NB4 (cell line): ENCODE data around the gene NAPSA.

ENCODE experiments used
- DNase-seq: peaks from one replicate; pipeline ENCODE4 v3.0.0; 2010; ENCODE audit warnings: low read depth
- H3K4me3 ChIP-seq: one replicate; pipeline ENCODE4 v1.5.1; 2011; ENCODE audit warnings: mild to moderate bottlenecking, low read depth, low read length, moderate library complexity
- CTCF ChIP-seq: IDR thresholded peaks from one replicate; pipeline ENCODE4 v1.5.1; 2012; ENCODE audit warnings: low read depth, low read length
- MAX ChIP-seq: IDR thresholded peaks from 2 replicates; pipeline ENCODE4 v1.6.1; 2011; ENCODE audit warnings: low read depth, low read length
- MYC ChIP-seq: IDR thresholded peaks from 2 replicates; pipeline ENCODE4 v1.6.1; 2011; ENCODE audit warnings: low read depth, low read length
- POLR2A ChIP-seq: IDR thresholded peaks from 2 replicates; pipeline ENCODE4 v1.6.1; 2011; ENCODE audit warnings: mild to moderate bottlenecking; ENCODE audit not compliant: insufficient read length; ENCODE audit errors: extremely low read depth

NAPSA gene

GRCh38 chr19:50333737-50334617, 31.5 kb downstream of the NAPSA start:
- no peak for DNase-seq
- TF ChIP-seq CTCF (no peak), MAX (no peak), MYC (no peak), POLR2A (no peak)
- no peak overlapping the region for H3K4me3 ChIP-seq

GRCh38 chr19:50333235-50333736, 32.2 kb downstream of the NAPSA start:
- TF ChIP-seq MAX = no peak
- no peak for TF ChIP-seq POLR2A
- no peak for TF ChIP-seq MYC
- TF ChIP-seq CTCF = no peak
- H3K4me3 ChIP-seq = no peak overlapping the region
- no peak for DNase-seq

GRCh38 chr19:50332244-50333038, 33.0 kb downstream of the NAPSA start:
- H3K4me3 ChIP-seq = no peak overlapping the region
- no peak for TF ChIP-seq CTCF
- no peak for TF ChIP-seq POLR2A
- no peak for TF ChIP-seq MYC
- TF ChIP-seq MAX = no peak
- no peak for DNase-seq

DNA sequence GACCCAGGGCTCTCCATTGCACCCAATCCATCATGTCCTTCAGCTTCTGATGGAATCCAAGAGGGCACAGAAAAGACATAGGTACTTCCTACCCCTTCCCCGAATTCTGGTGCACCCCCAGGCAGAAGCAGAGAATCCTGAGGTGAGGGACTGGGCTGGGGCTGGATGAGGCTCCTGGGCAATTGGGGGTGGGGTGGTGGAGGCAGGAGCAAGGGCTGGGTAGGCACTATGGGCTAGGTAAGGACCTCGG, 33.5 kb downstream of the NAPSA start:
- TF ChIP-seq MAX (no peak), CTCF (no peak), MYC (no peak), POLR2A (no peak)
- H3K4me3 ChIP-seq = no peak overlapping the region
- no peak for DNase-seq

GRCh38 chr19:50331221-50331993, 34.0 kb downstream of the NAPSA start:
- H3K4me3 ChIP-seq = no peak overlapping the region
- no peak for DNase-seq
- no peak for TF ChIP-seq MYC
- no peak for TF ChIP-seq MAX
- TF ChIP-seq POLR2A = no peak
- TF ChIP-seq CTCF = no peak
